ENCODE results near the gene INPP5J.
"Not testable (repeated sequence)": the region's sequence is repeated elsewhere in the genome, so short reads cannot be mapped to it uniquely, and the experiment has no call there.

INPP5J gene

DNA sequence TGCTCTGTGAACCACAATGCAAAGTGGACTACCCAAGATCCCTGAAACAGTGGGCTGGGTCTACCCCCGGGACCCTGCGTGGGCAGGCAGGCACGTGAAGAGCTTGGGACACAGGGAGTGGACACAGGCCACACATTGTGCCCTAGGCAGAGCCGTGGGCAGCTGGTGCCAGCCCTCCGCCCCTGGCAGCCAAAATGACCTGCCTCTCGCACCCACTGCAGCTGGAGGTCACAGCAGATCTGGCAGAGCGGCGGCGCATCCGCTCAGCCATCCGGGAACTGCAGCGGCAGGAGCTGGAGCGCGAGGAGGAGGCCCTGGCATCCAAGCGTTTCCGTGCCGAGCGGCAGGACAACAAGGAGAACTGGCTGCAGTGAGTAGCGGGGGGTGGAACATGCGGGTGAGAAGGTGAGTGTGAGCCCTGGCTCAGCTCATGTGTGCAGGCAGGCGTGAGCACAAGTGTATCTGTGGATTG lies 35.0 kb upstream of the INPP5J start:
- DNase-seq: no peak

- no peak for DNase-seq
Measured at GRCh38 chr22:31088233-31088986, 34.4 kb upstream of the INPP5J start.

DNA sequence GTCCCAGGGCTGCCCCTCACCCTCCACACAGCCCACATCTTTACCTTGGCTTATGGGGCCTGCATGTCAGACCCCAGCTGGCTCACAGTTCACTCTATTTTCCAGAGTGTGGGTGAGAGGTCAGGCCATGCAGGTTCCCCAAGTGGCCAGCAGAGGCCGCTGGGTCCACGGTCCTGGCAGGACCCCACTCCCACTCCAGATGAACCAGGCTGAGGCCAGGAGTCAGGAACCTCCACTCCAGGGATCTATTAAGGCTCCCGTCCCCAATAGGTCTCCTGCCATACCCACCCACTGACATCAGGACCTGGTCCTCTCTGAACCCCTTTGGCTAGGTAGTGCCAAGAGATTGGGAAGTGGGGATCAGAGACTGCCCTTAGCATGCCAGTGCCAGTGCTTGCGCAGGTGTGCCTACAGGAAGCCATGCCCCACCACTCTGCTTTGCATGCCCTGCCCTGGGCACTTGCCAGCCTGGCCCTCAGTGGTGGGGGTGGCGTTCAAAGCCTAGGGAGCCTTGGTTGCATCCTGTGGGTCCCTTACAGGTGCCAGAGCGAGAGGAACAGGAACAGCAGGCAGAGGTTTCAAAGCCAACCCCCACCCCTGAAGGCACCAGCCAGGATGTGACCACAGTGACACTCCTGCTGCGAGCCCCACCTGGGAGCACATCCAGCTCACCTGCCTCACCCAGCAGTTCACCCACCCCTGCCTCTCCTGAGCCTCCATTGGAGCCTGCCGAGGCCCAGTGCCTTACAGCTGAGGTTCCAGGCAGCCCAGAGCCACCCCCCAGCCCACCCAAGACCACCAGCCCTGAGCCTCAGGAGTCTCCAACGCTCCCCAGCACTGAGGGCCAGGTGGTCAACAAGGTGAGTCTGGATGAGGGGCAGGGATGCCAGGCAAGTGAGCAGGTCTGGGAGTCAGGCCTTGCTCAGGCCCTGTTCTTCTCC lies 33.3 kb upstream of the INPP5J start:
- no peak for DNase-seq

DNA sequence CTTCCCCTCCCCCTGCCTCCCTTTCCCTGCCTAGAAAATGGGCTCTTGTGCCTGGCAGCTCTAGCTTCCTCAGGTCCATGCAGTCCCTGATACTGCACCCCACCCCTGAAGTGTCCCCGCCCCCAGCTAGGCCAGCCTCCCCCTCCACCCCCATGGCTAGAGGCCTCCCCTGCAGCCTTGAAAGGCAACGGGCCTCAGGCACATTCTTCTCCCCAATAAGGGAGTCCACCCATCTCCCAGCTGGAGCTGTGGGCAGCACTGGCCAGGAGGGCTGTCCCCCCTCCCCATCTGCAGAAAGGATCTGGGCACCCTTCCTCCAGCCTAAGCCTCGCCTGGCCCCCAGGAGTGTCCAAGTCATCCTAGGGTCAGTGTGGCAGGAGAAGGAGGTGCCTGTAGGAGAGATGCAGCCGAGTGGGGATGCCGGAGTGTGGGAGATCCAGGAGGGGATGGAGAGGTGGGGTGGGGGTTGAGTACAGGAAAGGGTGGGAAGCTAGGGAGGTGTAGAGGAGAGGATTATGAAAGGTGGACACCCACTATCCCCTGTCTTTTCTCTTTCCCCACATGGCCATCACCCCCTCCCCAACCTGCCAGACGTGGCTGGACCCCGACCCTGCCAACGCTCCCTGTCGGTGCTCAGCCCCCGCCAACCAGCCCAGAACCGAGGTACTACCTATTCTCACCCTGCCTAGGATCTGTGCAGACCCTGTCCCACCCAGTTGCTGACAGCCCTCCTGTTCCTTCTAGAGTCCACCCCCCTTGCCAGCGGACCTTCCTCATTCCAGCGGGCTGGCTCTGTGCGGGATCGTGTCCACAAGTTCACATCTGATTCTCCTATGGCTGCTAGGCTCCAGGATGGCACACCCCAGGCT lies 32.3 kb upstream of the INPP5J start:
- DNase-seq: no peak

GRCh38 chr22:31091106-31091975 lies 31.4 kb upstream of the INPP5J start:
- DNase-seq: no peak

DNA sequence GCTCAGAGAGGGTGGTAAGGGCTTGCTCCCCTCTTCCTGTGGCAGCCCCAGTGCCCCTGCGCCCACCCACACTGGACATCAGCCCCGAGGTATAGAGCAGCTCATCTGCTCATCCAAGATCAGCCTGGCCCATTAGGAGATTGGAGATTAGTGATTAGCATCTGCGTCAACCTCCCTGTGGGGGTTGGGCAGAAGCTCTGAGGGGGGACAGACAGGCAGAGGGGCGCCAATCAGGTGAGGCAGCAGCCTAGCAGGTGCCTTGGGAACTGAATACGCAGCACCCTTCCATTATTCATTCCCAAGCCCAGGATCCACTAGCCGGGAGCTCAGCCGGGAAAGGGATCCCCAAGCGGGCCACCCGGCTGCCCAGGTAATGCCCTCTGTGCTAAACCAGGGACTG lies 30.6 kb upstream of the INPP5J start:
- no peak for DNase-seq

- no peak for DNase-seq
Measured at GRCh38 chr22:31093086-31093850, 29.5 kb upstream of the INPP5J start.

DNA sequence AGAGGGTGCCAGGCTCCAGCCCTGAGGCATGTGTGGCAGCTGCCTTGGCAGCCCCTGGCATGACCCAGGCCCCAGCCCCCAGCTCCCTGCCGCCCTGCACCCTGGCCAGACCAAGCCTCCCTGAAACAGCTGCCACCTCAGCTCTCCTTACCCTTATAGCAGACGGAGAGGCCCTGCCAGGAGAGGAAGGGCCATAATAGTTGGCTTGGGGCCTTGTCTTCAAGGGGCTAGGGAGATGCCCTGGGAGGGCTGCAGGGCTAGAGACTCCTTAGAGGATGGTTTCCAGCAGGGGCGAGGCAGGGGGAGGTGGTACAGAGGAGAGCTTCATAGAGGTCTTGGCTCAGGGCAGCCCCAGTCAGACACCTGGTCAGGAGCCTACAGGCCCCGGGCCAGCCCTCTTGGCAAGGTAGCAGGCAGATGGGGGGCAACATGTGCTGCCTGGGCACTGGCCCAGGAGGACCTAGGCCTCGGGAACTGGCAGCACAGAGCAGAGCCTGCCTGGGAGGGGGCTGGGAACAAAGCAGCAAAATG lies 28.7 kb upstream of the INPP5J start:
- no peak for DNase-seq

GRCh38 chr22:31094741-31095140 lies 28.0 kb upstream of the INPP5J start:
- no peak for DNase-seq

DNA sequence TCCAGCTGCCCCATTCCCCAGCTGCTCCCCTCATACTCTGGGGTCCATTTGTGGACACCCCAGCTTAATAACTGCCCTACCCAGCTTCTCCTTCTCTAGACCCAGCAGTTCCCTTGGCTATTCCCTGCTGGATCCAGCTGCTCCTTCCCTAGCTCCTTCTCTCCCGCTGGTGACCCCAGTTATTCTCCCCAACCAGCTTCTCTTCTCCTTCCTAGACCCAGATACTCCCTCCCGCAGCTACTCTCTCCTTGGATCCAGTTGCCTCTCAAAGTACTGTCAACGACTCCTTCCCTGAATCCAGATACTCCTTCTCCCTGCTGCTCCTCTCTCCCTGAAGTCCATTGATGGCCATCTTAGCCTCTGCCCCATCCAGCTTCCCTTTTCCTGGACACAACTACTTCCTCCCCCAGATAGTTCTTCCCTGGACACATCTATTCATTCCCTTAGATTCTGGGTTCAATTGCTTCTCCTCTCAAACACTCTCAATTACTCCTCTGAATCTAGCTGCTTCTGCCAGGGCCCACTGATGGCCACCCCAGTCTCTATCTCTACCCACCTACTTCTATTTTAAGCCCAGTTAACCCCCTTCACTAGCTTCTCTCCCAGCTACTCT lies 27.0 kb upstream of the INPP5J start:
- DNase-seq: no peak

- DNase-seq: no peak
Measured at GRCh38 chr22:31096657-31097279, 26.0 kb upstream of the INPP5J start.

DNA sequence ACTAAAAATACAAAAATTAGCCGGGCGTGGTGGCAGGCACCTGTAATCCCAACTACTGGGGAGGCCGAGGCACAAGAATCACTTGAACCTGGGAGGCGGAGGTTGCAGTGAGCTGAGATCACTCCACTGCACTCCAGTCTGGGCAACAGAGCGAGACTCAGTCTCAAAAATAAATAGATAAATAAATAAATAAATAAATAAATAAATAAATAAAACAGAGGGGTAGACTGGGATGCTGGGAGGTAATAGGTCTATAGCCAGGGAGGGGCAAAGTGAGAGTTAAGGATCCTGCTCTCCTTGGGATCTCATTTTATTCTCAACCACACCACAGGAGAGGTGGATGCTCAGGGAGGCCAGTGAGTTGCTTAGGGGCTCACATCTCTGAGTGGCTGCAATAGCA lies 25.2 kb upstream of the INPP5J start:
- DNase-seq: not testable (repeated sequence)

- DNase-seq: no peak
Measured at GRCh38 chr22:31097941-31098631, 24.7 kb upstream of the INPP5J start.

- DNase-seq: no peak
Measured at GRCh38 chr22:31098632-31099110, 24.1 kb upstream of the INPP5J start.

DNA sequence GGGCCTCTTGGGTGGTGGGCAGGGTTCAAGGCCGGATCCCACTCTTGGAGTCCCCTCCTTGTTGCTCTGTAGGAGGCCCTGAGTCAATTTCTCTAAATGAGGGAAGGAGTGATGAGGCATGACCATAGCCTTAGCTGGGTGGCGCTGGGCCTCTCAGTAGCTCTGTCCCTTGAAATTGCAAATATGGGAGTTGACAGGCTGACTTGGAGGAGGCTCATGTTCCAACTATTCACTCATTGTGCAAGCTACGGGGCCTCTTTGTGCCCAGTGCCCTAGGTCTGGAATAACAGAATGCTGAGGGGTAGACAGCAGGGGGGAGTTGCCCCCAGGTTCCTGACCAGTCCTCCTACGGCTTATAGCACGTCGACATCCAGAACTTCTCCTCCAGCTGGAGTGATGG lies 23.4 kb upstream of the INPP5J start:
- no peak for DNase-seq

- no peak for DNase-seq
Measured at GRCh38 chr22:31099841-31100761, 22.7 kb upstream of the INPP5J start.

- DNase-seq: no peak
Measured at GRCh38 chr22:31100762-31101525, 21.8 kb upstream of the INPP5J start.
